Liver (tissue), 3 donors: ENCODE results near the gene SHLD1.

ENCODE experiments used
- ATF3 ChIP-seq: IDR thresholded peaks from 2 replicates; pipeline ENCODE4 v1.6.1; 2016; ENCODE audit warnings: antibody characterized with exemption
- EGR1 ChIP-seq, 2 donors: IDR thresholded peaks; 2 replicates each; pipeline ENCODE4 v1.6.1; 2016 to 2018; ENCODE audit warnings: antibody characterized with exemption in 2 of 2, low read depth in 2 of 2
- FOXA1 ChIP-seq: IDR thresholded peaks from 2 replicates; pipeline ENCODE4 v1.6.1; 2016; ENCODE audit warnings: antibody characterized with exemption
- GABPA ChIP-seq, 2 donors: IDR thresholded peaks in 1 of 2; conservative IDR thresholded peaks in 1 of 2; 2 replicates each; pipeline ENCODE4 v1.6.1; 2016; ENCODE audit warnings: antibody characterized with exemption in 2 of 2, mild to moderate bottlenecking in 1 of 2, moderate library complexity in 1 of 2
- JUND ChIP-seq, 2 donors: IDR thresholded peaks; 2 replicates each; pipeline ENCODE4 v1.6.1; 2016; ENCODE audit warnings: antibody characterized with exemption in 2 of 2
- RAD21 ChIP-seq, 2 donors: IDR thresholded peaks; 2 replicates each; pipeline ENCODE4 v1.6.1; 2016; ENCODE audit warnings: antibody characterized with exemption in 2 of 2, mild to moderate bottlenecking in 2 of 2
- RXRA ChIP-seq, 2 donors: IDR thresholded peaks; 2 replicates each; pipeline ENCODE4 v1.6.1; 2017 to 2018; ENCODE audit warnings: antibody characterized with exemption in 2 of 2, mild to moderate bottlenecking in 1 of 2
- SP1 ChIP-seq: IDR thresholded peaks from 2 replicates; pipeline ENCODE4 v1.6.1; 2018; ENCODE audit warnings: antibody characterized with exemption, mild to moderate bottlenecking
- TAF1 ChIP-seq: conservative IDR thresholded peaks from 2 replicates; pipeline ENCODE4 v1.6.1; 2016; ENCODE audit warnings: antibody characterized with exemption, mild to moderate bottlenecking
- YY1 ChIP-seq: IDR thresholded peaks from 2 replicates; pipeline ENCODE4 v1.6.1; 2016; ENCODE audit warnings: antibody characterized with exemption, mild to moderate bottlenecking
- TF ChIP-seq, protein P1 (sequence below): fragments of 150-350 bp; IDR thresholded peaks from 2 replicates; pipeline ENCODE4 v1.5.1; 2017; ENCODE audit warnings: improper control_type of control experiment, low read depth, low read length; ENCODE audit not compliant: missing input control
- TF ChIP-seq, protein P2 (sequence below): IDR thresholded peaks from 2 replicates; pipeline ENCODE4 v1.6.1; 2016; ENCODE audit warnings: antibody characterized with exemption
- TF ChIP-seq, protein P3 (sequence below): IDR thresholded peaks from 2 replicates; pipeline ENCODE4 v1.6.1; 2016; ENCODE audit warnings: antibody characterized with exemption, mild to moderate bottlenecking
- TF ChIP-seq, protein P4 (sequence below): IDR thresholded peaks from 2 replicates; pipeline ENCODE4 v1.6.1; 2016; ENCODE audit warnings: antibody characterized with exemption
- donor health status: healthy.
- donor health status: healthy.

GRCh38 chr20:5821627-5822215 is 71.5 kb downstream of the SHLD1 start:
- TF ChIP-seq, protein P1, sequence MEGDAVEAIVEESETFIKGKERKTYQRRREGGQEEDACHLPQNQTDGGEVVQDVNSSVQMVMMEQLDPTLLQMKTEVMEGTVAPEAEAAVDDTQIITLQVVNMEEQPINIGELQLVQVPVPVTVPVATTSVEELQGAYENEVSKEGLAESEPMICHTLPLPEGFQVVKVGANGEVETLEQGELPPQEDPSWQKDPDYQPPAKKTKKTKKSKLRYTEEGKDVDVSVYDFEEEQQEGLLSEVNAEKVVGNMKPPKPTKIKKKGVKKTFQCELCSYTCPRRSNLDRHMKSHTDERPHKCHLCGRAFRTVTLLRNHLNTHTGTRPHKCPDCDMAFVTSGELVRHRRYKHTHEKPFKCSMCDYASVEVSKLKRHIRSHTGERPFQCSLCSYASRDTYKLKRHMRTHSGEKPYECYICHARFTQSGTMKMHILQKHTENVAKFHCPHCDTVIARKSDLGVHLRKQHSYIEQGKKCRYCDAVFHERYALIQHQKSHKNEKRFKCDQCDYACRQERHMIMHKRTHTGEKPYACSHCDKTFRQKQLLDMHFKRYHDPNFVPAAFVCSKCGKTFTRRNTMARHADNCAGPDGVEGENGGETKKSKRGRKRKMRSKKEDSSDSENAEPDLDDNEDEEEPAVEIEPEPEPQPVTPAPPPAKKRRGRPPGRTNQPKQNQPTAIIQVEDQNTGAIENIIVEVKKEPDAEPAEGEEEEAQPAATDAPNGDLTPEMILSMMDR, result no peak
- TF ChIP-seq YY1, result no peak
- TF ChIP-seq RXRA (IDR thresholded peaks at IDR 0.05), result no peak
- no peak for TF ChIP-seq FOXA1
- TF ChIP-seq JUND (IDR thresholded peaks at IDR 0.05), result no peak
- TF ChIP-seq, protein P2, sequence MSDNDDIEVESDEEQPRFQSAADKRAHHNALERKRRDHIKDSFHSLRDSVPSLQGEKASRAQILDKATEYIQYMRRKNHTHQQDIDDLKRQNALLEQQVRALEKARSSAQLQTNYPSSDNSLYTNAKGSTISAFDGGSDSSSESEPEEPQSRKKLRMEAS, result no peak
- TF ChIP-seq SP1, result no peak
- TF ChIP-seq ATF3, result no peak
- no peak for TF ChIP-seq RAD21 (IDR thresholded peaks at IDR 0.05)
- TF ChIP-seq TAF1, result no peak
- TF ChIP-seq GABPA (IDR thresholded peaks at IDR 0.05 in 1 of 2, conservative IDR thresholded peaks at IDR 0.05 in 1 of 2), result no peak
- TF ChIP-seq, protein P3, sequence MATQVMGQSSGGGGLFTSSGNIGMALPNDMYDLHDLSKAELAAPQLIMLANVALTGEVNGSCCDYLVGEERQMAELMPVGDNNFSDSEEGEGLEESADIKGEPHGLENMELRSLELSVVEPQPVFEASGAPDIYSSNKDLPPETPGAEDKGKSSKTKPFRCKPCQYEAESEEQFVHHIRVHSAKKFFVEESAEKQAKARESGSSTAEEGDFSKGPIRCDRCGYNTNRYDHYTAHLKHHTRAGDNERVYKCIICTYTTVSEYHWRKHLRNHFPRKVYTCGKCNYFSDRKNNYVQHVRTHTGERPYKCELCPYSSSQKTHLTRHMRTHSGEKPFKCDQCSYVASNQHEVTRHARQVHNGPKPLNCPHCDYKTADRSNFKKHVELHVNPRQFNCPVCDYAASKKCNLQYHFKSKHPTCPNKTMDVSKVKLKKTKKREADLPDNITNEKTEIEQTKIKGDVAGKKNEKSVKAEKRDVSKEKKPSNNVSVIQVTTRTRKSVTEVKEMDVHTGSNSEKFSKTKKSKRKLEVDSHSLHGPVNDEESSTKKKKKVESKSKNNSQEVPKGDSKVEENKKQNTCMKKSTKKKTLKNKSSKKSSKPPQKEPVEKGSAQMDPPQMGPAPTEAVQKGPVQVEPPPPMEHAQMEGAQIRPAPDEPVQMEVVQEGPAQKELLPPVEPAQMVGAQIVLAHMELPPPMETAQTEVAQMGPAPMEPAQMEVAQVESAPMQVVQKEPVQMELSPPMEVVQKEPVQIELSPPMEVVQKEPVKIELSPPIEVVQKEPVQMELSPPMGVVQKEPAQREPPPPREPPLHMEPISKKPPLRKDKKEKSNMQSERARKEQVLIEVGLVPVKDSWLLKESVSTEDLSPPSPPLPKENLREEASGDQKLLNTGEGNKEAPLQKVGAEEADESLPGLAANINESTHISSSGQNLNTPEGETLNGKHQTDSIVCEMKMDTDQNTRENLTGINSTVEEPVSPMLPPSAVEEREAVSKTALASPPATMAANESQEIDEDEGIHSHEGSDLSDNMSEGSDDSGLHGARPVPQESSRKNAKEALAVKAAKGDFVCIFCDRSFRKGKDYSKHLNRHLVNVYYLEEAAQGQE, result no peak
- TF ChIP-seq, protein P4, sequence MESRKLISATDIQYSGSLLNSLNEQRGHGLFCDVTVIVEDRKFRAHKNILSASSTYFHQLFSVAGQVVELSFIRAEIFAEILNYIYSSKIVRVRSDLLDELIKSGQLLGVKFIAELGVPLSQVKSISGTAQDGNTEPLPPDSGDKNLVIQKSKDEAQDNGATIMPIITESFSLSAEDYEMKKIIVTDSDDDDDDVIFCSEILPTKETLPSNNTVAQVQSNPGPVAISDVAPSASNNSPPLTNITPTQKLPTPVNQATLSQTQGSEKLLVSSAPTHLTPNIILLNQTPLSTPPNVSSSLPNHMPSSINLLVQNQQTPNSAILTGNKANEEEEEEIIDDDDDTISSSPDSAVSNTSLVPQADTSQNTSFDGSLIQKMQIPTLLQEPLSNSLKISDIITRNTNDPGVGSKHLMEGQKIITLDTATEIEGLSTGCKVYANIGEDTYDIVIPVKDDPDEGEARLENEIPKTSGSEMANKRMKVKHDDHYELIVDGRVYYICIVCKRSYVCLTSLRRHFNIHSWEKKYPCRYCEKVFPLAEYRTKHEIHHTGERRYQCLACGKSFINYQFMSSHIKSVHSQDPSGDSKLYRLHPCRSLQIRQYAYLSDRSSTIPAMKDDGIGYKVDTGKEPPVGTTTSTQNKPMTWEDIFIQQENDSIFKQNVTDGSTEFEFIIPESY, result no peak
- no peak for TF ChIP-seq EGR1 (IDR thresholded peaks at IDR 0.05; ENCODE audit: low read depth in 2 of 2)
